Esophagus squamous epithelium (tissue), 4 donors: ENCODE results near the gene SGCD.

Experiments
- CTCF ChIP-seq, 6 experiments: fragments of 450-650 bp in 4 of 6; fragments of 200-600 bp in 2 of 6; sonication (generic) in 2 of 6; IDR thresholded peaks; one replicate each; pipeline ENCODE4 v1.5.1; 2016 to 2019; ENCODE audit warnings: antibody characterized with exemption in 6 of 6, mild to moderate bottlenecking in 4 of 6, moderate library complexity in 4 of 6
- POLR2A ChIP-seq, 4 donors: fragments of 450-650 bp; IDR thresholded peaks; one replicate each; pipeline ENCODE4 v1.6.1; 2017; ENCODE audit warnings: antibody characterized with exemption in 4 of 4, mild to moderate bottlenecking in 4 of 4, moderate library complexity in 3 of 4

GRCh38 chr5:156597276-156597675 is 270.3 kb downstream of the SGCD start:
- TF ChIP-seq POLR2A (IDR thresholded peaks at IDR 0.05), result no peak
- TF ChIP-seq CTCF (IDR thresholded peaks at IDR 0.05), result no peak
